Nephron (organoid): ENCODE data around the gene EFCAB13.
"Not testable (repeated sequence)": the region's sequence is repeated elsewhere in the genome, so short reads cannot be mapped to it uniquely, and the experiment has no call there.

ENCODE experiments used
- H3K27ac Mint-ChIP-seq, 3 experiments: 2 replicates each; pipeline ENCODE4 v1.8.0; 2020; ENCODE audit warnings: mixed read lengths in 3 of 3, mild to moderate bottlenecking in 2 of 3, moderate library complexity in 1 of 3
- H3K27me3 Mint-ChIP-seq: 2 replicates; pipeline ENCODE4 v1.8.0; 2021; ENCODE audit warnings: low read depth, mild to moderate bottlenecking, moderate library complexity, mixed read lengths
- H3K36me3 Mint-ChIP-seq: 2 replicates; pipeline ENCODE4 v1.8.0; 2020; ENCODE audit warnings: low read depth, mixed read lengths
- H3K4me1 Mint-ChIP-seq: 2 replicates; pipeline ENCODE4 v1.8.0; 2020; ENCODE audit warnings: mixed read lengths
- H3K4me3 Mint-ChIP-seq, 3 experiments: 2 replicates each; pipeline ENCODE4 v1.8.0; 2020; ENCODE audit warnings: mild to moderate bottlenecking in 3 of 3, mixed read lengths in 3 of 3, moderate library complexity in 2 of 3
- H3K9me3 Mint-ChIP-seq: 2 replicates; pipeline ENCODE4 v1.8.0; 2020; ENCODE audit warnings: mixed read lengths
- CTCF ChIP-seq, 3 experiments: fragments of 200-600 bp; sonication (generic); IDR thresholded peaks; one replicate each; pipeline ENCODE4 v1.5.0; 2021; ENCODE audit warnings: antibody characterized with exemption in 3 of 3; ENCODE audit not compliant: unreplicated experiment in 3 of 3

Gene EFCAB13

GRCh38 chr17:47367257-47367656 is 43.5 kb downstream of the EFCAB13 start:
- no peak overlapping the region for H3K4me3 Mint-ChIP-seq

DNA sequence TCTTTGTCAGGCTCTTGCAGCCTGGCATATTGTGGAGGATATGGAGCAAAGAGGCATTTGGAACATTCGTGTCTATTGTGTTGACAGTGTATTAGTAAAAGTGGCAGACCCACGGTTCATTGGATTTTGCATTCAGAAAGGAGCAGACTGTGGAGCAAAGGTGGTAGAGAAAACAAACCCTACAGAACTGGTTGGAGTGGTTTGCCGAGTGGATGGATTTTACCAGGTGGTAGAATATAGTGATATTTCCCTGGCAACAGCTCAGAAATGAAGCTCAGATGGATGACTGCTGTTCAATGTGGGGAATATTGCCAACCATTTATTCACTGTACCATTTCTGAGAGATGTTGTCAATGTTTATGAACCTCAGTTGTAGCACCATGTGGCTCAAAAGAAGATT is 44.5 kb downstream of the EFCAB13 start:
- H3K27me3 Mint-ChIP-seq = no peaks in the 10 kb centered on the region
- peaks cover 11% of the 10 kb centered on the region for H3K9me3 Mint-ChIP-seq
- no peak overlapping the region for H3K4me3 Mint-ChIP-seq
- no peak for TF ChIP-seq CTCF (IDR thresholded peaks at IDR 0.05; ENCODE audit: unreplicated experiment in 3 of 3)
- H3K27ac Mint-ChIP-seq = no peak overlapping the region
- no peaks in the 10 kb centered on the region for H3K36me3 Mint-ChIP-seq
- H3K4me1 Mint-ChIP-seq = no peaks in the 10 kb centered on the region

More at GRCh38 chr17:47367257-47367656, 43.5 kb downstream of the EFCAB13 start:
- Mint-ChIP-seq H3K4me1 (no peaks in the 10 kb centered on the region), H3K9me3 (peaks cover 10% of the 10 kb centered on the region), H3K27me3 (peaks cover 6% of the 10 kb centered on the region), H3K36me3 (peaks cover 5% of the 10 kb centered on the region), H3K27ac (no peak overlapping the region)
- TF ChIP-seq CTCF (IDR thresholded peaks at IDR 0.05; ENCODE audit: unreplicated experiment in 3 of 3) = no peak

DNA sequence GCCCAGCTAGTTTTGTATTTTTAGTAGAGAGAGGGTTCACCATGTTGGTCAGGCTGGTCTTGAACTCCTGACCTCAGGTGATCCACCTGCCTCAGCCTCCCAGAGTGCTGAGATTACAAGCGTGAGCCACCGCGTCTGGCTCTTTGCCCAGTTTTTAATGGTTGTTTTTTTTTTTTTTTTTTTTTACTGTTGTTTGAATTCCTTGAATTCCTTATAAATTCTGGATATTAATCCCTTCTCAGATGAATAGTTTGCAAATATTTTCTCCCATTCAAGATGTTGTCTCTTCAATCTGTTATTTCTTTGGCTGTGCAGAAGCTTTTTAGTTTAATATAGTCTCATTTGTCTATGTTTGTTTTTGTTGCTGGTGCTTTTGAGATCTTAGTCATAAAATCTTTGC is 47.1 kb downstream of the EFCAB13 start:
- not testable (repeated sequence) for H3K27ac Mint-ChIP-seq, H3K4me3 Mint-ChIP-seq, H3K4me1 Mint-ChIP-seq, H3K27me3 Mint-ChIP-seq, H3K36me3 Mint-ChIP-seq
- peaks cover 12% of the 10 kb centered on the region for H3K9me3 Mint-ChIP-seq

DNA sequence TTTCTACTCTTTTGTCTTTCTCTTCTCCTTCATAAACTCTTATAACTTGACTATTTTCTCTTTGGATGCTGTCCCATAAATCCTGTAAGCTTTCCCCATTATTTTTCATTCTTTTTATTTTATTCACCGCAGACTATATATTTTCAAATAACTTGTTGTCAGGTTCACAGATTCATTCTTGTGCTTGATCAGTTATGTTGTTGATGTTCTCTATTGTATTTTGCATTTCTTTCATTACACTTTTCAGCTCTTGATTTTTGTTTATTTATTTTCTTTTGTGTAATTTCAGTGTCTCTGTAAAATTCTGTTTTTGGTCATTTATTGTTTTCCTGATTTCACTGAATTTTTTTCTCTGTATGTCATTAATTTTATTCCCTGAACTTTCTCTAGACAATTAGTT is 49.2 kb downstream of the EFCAB13 start:
- H3K27ac Mint-ChIP-seq = no peak overlapping the region
- no peak overlapping the region for H3K4me3 Mint-ChIP-seq
- H3K27me3 Mint-ChIP-seq = no peaks in the 10 kb centered on the region
- no peaks in the 10 kb centered on the region for H3K36me3 Mint-ChIP-seq
- H3K9me3 Mint-ChIP-seq = peaks cover 12% of the 10 kb centered on the region
- TF ChIP-seq CTCF (IDR thresholded peaks at IDR 0.05; ENCODE audit: unreplicated experiment in 3 of 3) = no peak
- H3K4me1 Mint-ChIP-seq = no peaks in the 10 kb centered on the region

GRCh38 chr17:47376247-47376646 is 52.5 kb downstream of the EFCAB13 start:
- H3K4me3 Mint-ChIP-seq = no peak overlapping the region
- no peaks in the 10 kb centered on the region for H3K27me3 Mint-ChIP-seq
- no peak for TF ChIP-seq CTCF (IDR thresholded peaks at IDR 0.05; ENCODE audit: unreplicated experiment in 3 of 3)
- H3K27ac Mint-ChIP-seq = no peak overlapping the region
- no peaks in the 10 kb centered on the region for H3K36me3 Mint-ChIP-seq
- H3K9me3 Mint-ChIP-seq = peaks cover 13% of the 10 kb centered on the region
- no peaks in the 10 kb centered on the region for H3K4me1 Mint-ChIP-seq

DNA sequence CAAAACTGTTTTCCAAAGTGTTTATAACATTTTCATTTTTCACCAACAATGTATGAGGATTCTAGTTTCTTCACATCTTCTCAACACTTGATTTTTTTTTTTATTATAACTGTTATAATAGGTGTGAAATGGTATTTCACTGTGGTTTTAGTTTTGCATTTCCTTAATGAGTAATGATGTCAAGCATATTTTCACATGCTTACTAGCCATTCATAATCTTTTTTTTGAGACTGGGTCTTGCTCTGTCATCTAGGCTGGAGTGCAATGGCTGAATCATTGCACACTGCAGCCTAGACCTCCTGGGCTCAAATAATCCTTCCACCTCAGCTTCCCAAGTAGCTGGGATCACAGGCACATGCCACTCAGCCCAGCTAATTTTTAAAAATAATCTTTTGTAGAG is 65.1 kb downstream of the EFCAB13 start:
- TF ChIP-seq CTCF (IDR thresholded peaks at IDR 0.05; ENCODE audit: unreplicated experiment in 3 of 3) = no peak
- Mint-ChIP-seq H3K4me3 (no peak overlapping the region), H3K27ac (no peak overlapping the region), H3K36me3 (peaks cover 32% of the 10 kb centered on the region), H3K9me3 (peaks cover 19% of the 10 kb centered on the region), H3K4me1 (no peaks in the 10 kb centered on the region), H3K27me3 (no peaks in the 10 kb centered on the region)

DNA sequence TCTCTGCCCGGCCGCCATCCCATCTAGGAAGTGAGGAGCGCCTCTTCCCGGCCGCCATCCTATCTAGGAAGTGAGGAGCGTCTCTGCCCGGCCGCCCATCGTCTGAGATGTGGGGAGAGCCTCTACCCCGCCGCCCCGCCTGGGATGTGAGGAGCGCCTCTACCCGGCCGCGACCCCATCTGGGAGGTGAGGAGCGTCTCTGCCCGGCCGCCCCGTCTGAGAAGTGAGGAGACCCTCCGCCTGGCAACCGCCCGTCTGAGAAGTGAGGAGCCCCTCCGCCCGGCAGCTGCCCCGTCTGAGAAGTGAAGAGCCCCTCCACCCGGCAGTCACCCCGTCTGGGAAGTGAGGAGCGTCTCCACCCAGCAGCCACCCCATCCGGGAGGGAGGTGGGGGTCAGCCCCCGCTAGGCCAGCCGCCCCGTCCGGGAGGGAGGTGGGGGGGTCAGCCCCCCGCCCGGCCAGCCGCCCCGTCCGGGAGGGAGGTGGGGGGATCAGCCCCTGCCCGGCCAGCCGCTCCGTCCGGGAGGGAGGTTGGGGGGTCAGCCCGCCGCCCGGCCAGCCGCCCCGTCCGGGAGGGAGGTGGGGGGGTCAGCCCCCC is 73.9 kb downstream of the EFCAB13 start:
- H3K36me3 Mint-ChIP-seq, H3K27ac Mint-ChIP-seq, H3K27me3 Mint-ChIP-seq, H3K4me3 Mint-ChIP-seq, H3K9me3 Mint-ChIP-seq, H3K4me1 Mint-ChIP-seq: not testable (repeated sequence)
